Epithelial cell of esophagus (primary cell): ENCODE results near the gene TRIM77.
"Not testable (repeated sequence)": the region's sequence is repeated elsewhere in the genome, so short reads cannot be mapped to it uniquely, and the experiment has no call there.

ENCODE experiments used
- DNase-seq: peaks from one replicate; pipeline ENCODE4 v3.0.0; 2010; ENCODE audit warnings: low read depth
- H3K4me3 ChIP-seq: 2 replicates; pipeline ENCODE4 v1.5.1; 2011; ENCODE audit warnings: mild to moderate bottlenecking, low read length, control low read depth
- CTCF ChIP-seq: IDR thresholded peaks from 2 replicates; pipeline ENCODE4 v1.5.1; 2011; ENCODE audit warnings: low read depth, mild to moderate bottlenecking, low read length, control low read depth, inconsistent platforms; ENCODE audit not compliant: insufficient read depth; ENCODE audit errors: missing control alignments

TRIM77 gene

GRCh38 chr11:89709999-89710398, at the start of gene TRIM77:
Gene TRIM77, plus strand, starts transcription at chr11:89710299. Its CDS starts 0 bp downstream, at chr11:89710299.
- DNase-seq, H3K4me3 ChIP-seq: not testable (repeated sequence)

- no peak for TF ChIP-seq CTCF
These were observed 43.1 kb upstream of the TRIM77 start for GRCh38 chr11:89667001-89667400.

GRCh38 chr11:89668158-89668557, 41.9 kb upstream of the TRIM77 start:
- DNase-seq, H3K4me3 ChIP-seq: not testable (repeated sequence)

More at GRCh38 chr11:89667001-89667400, 43.1 kb upstream of the TRIM77 start:
- no peak overlapping the region for H3K4me3 ChIP-seq
- peak; percentile 69 for DNase-seq

GRCh38 chr11:89669586-89669985, 40.5 kb upstream of the TRIM77 start:
- DNase-seq, H3K4me3 ChIP-seq: not testable (repeated sequence)

GRCh38 chr11:89669993-89670669, 40.0 kb upstream of the TRIM77 start:
- not testable (repeated sequence) for DNase-seq

GRCh38 chr11:89672547-89672946, 37.6 kb upstream of the TRIM77 start:
- not testable (repeated sequence) for DNase-seq, H3K4me3 ChIP-seq

More at GRCh38 chr11:89669993-89670669, 40.0 kb upstream of the TRIM77 start:
- H3K4me3 ChIP-seq = not testable (repeated sequence)

GRCh38 chr11:89673380-89673779, 36.7 kb upstream of the TRIM77 start:
- not testable (repeated sequence) for H3K4me3 ChIP-seq, DNase-seq

GRCh38 chr11:89675383-89675782, 34.7 kb upstream of the TRIM77 start:
- H3K4me3 ChIP-seq = not testable (repeated sequence)
- DNase-seq = peak; percentile 9
- peak; percentile 35 for TF ChIP-seq CTCF

GRCh38 chr11:89675948-89676347, 34.2 kb upstream of the TRIM77 start:
- H3K4me3 ChIP-seq, DNase-seq: not testable (repeated sequence)

GRCh38 chr11:89707080-89707479, 3.0 kb upstream of the TRIM77 start:
- DNase-seq = not testable (repeated sequence)

GRCh38 chr11:89724866-89725498, 14.9 kb downstream of the TRIM77 start:
- H3K4me3 ChIP-seq, DNase-seq: not testable (repeated sequence)

More at GRCh38 chr11:89707080-89707479, 3.0 kb upstream of the TRIM77 start:
- not testable (repeated sequence) for H3K4me3 ChIP-seq

GRCh38 chr11:89730215-89730614, 20.1 kb downstream of the TRIM77 start:
- DNase-seq, H3K4me3 ChIP-seq: not testable (repeated sequence)

GRCh38 chr11:89736566-89736965, 26.5 kb downstream of the TRIM77 start:
- TF ChIP-seq CTCF = no peak
- no peak overlapping the region for H3K4me3 ChIP-seq
- DNase-seq = peak; percentile 4
